ENCODE data around the gene CRAMP1. TPM values are rescaled to one million over a fixed set of nuclear protein-coding genes. Genes with fewer than 3 reads are reported as not detected.

The CRAMP1 gene
- total and polyA plus RNA-seq, 7 donors = 2.4 to 24.6 (median 6.4) TPM

DNA sequence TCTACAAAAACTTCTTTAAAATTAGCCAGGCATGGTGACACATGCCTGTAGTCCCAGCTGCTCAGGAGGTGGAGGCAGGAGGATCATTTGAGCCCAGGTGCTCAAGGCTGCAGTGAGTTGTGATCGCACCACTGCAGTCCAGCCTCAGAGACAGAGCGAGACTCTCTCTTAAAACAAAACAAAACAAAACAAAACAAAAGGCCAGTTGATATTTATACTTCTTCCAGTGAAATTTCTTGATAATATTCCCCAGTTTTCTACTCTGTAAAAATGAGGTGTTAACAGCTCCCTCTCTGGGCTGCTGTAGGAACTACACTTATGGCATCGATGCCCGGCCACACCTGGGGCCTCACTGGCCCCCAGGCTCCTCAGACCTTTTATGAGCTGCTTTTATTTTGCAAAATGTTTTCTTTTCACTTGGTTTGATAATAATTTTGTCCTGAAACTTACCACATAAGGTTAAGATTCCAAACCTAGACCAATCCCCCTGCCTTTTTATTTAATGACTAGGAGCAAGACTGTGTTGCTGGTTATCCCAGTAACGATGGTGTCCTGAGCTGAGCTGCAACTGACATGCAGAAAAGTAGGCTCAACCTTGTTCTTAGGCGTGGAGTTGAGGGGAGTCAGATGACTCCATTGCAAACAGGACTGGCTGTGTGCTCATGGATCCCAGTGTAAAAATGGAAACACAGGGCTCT is 111.4 kb downstream of the CRAMP1 start:
- no peak for DNase-seq
- no peaks in the 10 kb centered on the region for H3K27me3 ChIP-seq
- H3K4me1 ChIP-seq = peaks cover 0 to 30% (median 27%) of the 10 kb centered on the region in 4 donors
- peak overlapping the region in 3 of 4 donors; percentile 27 to 73 (median 63) for H3K27ac ChIP-seq
- TF ChIP-seq, protein P1, sequence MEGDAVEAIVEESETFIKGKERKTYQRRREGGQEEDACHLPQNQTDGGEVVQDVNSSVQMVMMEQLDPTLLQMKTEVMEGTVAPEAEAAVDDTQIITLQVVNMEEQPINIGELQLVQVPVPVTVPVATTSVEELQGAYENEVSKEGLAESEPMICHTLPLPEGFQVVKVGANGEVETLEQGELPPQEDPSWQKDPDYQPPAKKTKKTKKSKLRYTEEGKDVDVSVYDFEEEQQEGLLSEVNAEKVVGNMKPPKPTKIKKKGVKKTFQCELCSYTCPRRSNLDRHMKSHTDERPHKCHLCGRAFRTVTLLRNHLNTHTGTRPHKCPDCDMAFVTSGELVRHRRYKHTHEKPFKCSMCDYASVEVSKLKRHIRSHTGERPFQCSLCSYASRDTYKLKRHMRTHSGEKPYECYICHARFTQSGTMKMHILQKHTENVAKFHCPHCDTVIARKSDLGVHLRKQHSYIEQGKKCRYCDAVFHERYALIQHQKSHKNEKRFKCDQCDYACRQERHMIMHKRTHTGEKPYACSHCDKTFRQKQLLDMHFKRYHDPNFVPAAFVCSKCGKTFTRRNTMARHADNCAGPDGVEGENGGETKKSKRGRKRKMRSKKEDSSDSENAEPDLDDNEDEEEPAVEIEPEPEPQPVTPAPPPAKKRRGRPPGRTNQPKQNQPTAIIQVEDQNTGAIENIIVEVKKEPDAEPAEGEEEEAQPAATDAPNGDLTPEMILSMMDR (IDR thresholded peaks at IDR 0.05) = peak in 3 of 4 experiments; percentile 59 to 78 (median 60)
- TF ChIP-seq POLR2A (IDR thresholded peaks at IDR 0.05) = no peak
- TF ChIP-seq EP300 (IDR thresholded peaks at IDR 0.05) = no peak
- TF ChIP-seq POLR2AphosphoS5 (IDR thresholded peaks at IDR 0.05) = no peak
- no peaks in the 10 kb centered on the region for H3K9me3 ChIP-seq
- no peak overlapping the region for H3K4me3 ChIP-seq
- peaks cover 3 to 43% (median 21%) of the 10 kb centered on the region in 4 donors for H3K36me3 ChIP-seq
- 44 to 58% methylated on average over 6 of the region's 6 CpGs for WGBS, 2 donors
- intact Hi-C loops (cut with DNase I) = no loop called here

DNA sequence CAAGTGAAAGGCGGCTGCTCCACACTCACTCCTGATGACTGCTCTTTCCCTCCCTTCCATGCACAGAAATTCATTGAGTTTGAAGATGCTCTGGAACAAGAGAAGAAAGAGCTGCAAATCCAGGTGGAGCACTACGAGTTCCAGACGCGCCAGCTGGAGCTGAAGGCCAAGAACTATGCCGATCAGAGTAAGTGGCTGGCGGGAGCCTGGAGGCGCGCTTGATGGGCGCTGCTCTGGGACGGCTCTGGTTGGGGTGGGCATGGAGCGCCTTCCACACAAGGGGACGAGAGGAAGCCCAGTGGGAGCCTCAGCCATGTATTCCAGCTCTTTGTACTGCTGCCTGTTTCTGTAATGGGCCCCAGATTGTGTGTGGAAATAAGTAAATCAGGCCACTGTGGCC is 112.3 kb downstream of the CRAMP1 start:
- Histone ChIP-seq H3K4me1 (peaks cover 0 to 30% (median 27%) of the 10 kb centered on the region in 4 donors), H3K9me3 (no peaks in the 10 kb centered on the region), H3K27ac (no peak overlapping the region), H3K27me3 (no peaks in the 10 kb centered on the region), H3K36me3 (peaks cover 11 to 52% (median 30%) of the 10 kb centered on the region in 4 donors), H3K4me3 (no peak overlapping the region)
- peak; percentile 61 for DNase-seq
- intact Hi-C loops (cut with DNase I) = no loop called here
- 92 to 97% methylated on average over 12 of the region's 12 CpGs for WGBS, 2 donors
- no peak for TF ChIP-seq POLR2A (IDR thresholded peaks at IDR 0.05)
- TF ChIP-seq EP300 (IDR thresholded peaks at IDR 0.05) = no peak
- no peak for TF ChIP-seq POLR2AphosphoS5 (IDR thresholded peaks at IDR 0.05)
- TF ChIP-seq, protein P1 (IDR thresholded peaks at IDR 0.05) = no peak

DNA sequence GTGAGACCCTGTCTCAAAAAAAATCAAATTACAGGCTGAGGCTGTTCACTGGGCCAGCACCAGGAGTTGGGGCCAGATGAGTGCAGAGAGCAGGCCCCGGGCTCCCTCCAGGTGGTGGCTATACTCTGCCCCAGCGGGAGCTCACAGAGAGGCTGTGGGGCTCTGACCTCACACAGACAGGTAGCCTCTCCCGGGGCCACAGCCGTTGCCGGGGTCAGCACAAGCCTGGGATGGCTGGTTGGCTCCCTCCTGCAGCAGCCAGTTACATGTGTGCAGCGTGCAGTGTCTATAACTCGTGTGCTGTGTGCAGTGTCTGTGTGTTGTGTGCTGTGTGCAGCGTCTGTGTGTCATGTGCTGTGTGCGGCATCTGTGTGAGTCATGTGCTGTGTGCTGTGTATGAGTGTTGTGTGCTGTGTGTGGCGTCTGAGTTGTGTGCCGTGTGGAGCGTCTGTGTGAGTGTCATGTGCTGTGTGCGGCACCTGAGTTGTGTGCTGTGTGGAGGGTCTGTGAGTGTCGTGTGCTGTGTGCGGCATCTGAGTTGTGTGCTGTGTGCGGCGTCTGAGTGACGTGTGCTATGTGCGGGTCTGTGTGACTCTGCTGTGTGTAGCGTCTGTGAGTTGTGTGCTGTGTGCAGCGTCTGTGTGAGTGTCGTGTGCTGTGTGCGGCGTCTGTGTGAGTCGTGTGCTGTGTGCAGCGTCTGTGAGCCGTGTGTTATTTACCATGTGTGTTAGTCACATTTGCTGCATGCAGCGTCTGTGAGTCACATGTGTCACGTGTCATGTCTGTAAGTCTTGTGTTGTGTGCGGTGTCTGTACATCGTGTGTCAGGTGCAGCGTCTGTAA is 114.7 kb downstream of the CRAMP1 start:
- Histone ChIP-seq H3K27me3 (no peaks in the 10 kb centered on the region), H3K4me1 (peaks cover 0 to 25% (median 21%) of the 10 kb centered on the region in 4 donors), H3K9me3 (no peaks in the 10 kb centered on the region), H3K4me3 (no peak overlapping the region), H3K36me3 (peaks cover 13 to 63% (median 37%) of the 10 kb centered on the region in 4 donors), H3K27ac (no peak overlapping the region)
- WGBS, 2 donors = 96% methylated on average over 32 of the region's 32 CpGs
- intact Hi-C loops (cut with DNase I) = no loop called here
- TF ChIP-seq POLR2A (IDR thresholded peaks at IDR 0.05) = no peak
- TF ChIP-seq POLR2AphosphoS5 (IDR thresholded peaks at IDR 0.05) = no peak
- no peak for TF ChIP-seq EP300 (IDR thresholded peaks at IDR 0.05)
- TF ChIP-seq, protein P1 (IDR thresholded peaks at IDR 0.05) = no peak
- no peak for DNase-seq

Other genes with a start within 250 kb of the CRAMP1 start
- gene UNKL, start 197.7 kb upstream of the CRAMP1 start, total RNA-seq = 10 to 100 TPM; 19.6 to 29.1 (median 20.7) TPM
- gene UNKL, start 197.7 kb upstream of the CRAMP1 start, polyA plus RNA-seq = 10 to 100 TPM in 2 of 3 donors, 1 to 10 TPM in 1; 2.1 to 13.0 (median 10.8) TPM
- 10 to 100 TPM in 3 of 4 donors, 1 to 10 TPM in 1; 8.3 to 17.4 (median 15.6) TPM for gene UQCC4, start 191.6 kb upstream of the CRAMP1 start, total RNA-seq
- 10 to 100 TPM; 25.8 to 32.6 (median 27.0) TPM for gene UQCC4, start 191.6 kb upstream of the CRAMP1 start, polyA plus RNA-seq
- not detected for gene PERCC1, start 181.3 kb upstream of the CRAMP1 start, total RNA-seq
- gene PERCC1, start 181.3 kb upstream of the CRAMP1 start, polyA plus RNA-seq = under 1 TPM in 1 of 3 donors, not detected in 2; 0.07 TPM
- gene CCDC154, start 167.8 kb upstream of the CRAMP1 start, total RNA-seq = under 1 TPM in 1 of 4 donors, not detected in 3; 0.55 TPM
- gene CCDC154, start 167.8 kb upstream of the CRAMP1 start, polyA plus RNA-seq = 1 to 10 TPM in 1 of 3 donors, not detected in 2; 1.4 TPM
- gene CLCN7, start 137.3 kb upstream of the CRAMP1 start, total RNA-seq = 10 to 100 TPM; 31.0 to 78.7 (median 42.2) TPM
- gene CLCN7, start 137.3 kb upstream of the CRAMP1 start, polyA plus RNA-seq = 10 to 100 TPM in 1 of 3 donors, 1 to 10 TPM in 2; 4.2 to 55.4 (median 5.5) TPM
- gene PTX4, start 123.4 kb upstream of the CRAMP1 start, total RNA-seq = not detected
- gene PTX4, start 123.4 kb upstream of the CRAMP1 start, polyA plus RNA-seq = not detected
- 10 to 100 TPM; 12.5 to 31.3 (median 18.1) TPM for gene TELO2, start 119.0 kb upstream of the CRAMP1 start, total RNA-seq
- 10 to 100 TPM; 10.4 to 60.3 (median 12.0) TPM for gene TELO2, start 119.0 kb upstream of the CRAMP1 start, polyA plus RNA-seq
- gene TMEM204, start 78.7 kb upstream of the CRAMP1 start, total RNA-seq = 10 to 100 TPM; 38.0 to 46.0 (median 42.3) TPM
- 10 to 100 TPM in 2 of 3 donors, 1 to 10 TPM in 1; 2.5 to 16.2 (median 15.7) TPM for gene TMEM204, start 78.7 kb upstream of the CRAMP1 start, polyA plus RNA-seq
- 10 to 100 TPM in 3 of 4 donors, 1 to 10 TPM in 1; 9.2 to 36.8 (median 16.8) TPM for gene IFT140, start 288 bp upstream of the CRAMP1 start, total RNA-seq
- gene IFT140, start 288 bp upstream of the CRAMP1 start, polyA plus RNA-seq = 10 to 100 TPM in 1 of 3 donors, 1 to 10 TPM in 2; 3.7 to 10.2 (median 4.8) TPM
- 10 to 100 TPM; 12.4 to 18.1 (median 17.3) TPM for gene JPT2, start 65.9 kb downstream of the CRAMP1 start, total RNA-seq
- 10 to 100 TPM; 25.2 to 53.7 (median 33.8) TPM for gene JPT2, start 65.9 kb downstream of the CRAMP1 start, polyA plus RNA-seq
- 10 to 100 TPM; 22.1 to 80.9 (median 30.8) TPM for gene MAPK8IP3, start 93.8 kb downstream of the CRAMP1 start, total RNA-seq
- 10 to 100 TPM in 1 of 3 donors, 1 to 10 TPM in 2; 3.6 to 79.1 (median 5.5) TPM for gene MAPK8IP3, start 93.8 kb downstream of the CRAMP1 start, polyA plus RNA-seq
- gene NME3, start 159.2 kb downstream of the CRAMP1 start, total RNA-seq = 100 to 1,000 TPM in 3 of 4 donors, 10 to 100 TPM in 1; 79.8 to 152 (median 128) TPM
- gene NME3, start 159.2 kb downstream of the CRAMP1 start, polyA plus RNA-seq = 10 to 100 TPM; 32.4 to 87.8 (median 41.4) TPM
- gene EME2, start 160.4 kb downstream of the CRAMP1 start, total RNA-seq = 10 to 100 TPM in 1 of 4 donors, 1 to 10 TPM in 3; 4.3 to 10.5 (median 7.2) TPM
- 10 to 100 TPM in 1 of 3 donors, 1 to 10 TPM in 2; 1.8 to 17.1 (median 2.5) TPM for gene EME2, start 160.4 kb downstream of the CRAMP1 start, polyA plus RNA-seq
- gene MRPS34, start 160.8 kb downstream of the CRAMP1 start, total RNA-seq = 100 to 1,000 TPM in 1 of 4 donors, 10 to 100 TPM in 3; 61.5 to 104 (median 71.1) TPM
- gene MRPS34, start 160.8 kb downstream of the CRAMP1 start, polyA plus RNA-seq = 100 to 1,000 TPM; 114 to 198 (median 129) TPM
- 10 to 100 TPM; 61.4 to 98.4 (median 78.9) TPM for gene SPSB3, start 170.2 kb downstream of the CRAMP1 start, total RNA-seq
- gene SPSB3, start 170.2 kb downstream of the CRAMP1 start, polyA plus RNA-seq = 10 to 100 TPM; 34.4 to 59.5 (median 40.2) TPM
- 100 to 1,000 TPM in 2 of 4 donors, 10 to 100 TPM in 2; 77.8 to 170 (median 98.1) TPM for gene NUBP2, start 170.6 kb downstream of the CRAMP1 start, total RNA-seq
- gene NUBP2, start 170.6 kb downstream of the CRAMP1 start, polyA plus RNA-seq = 10 to 100 TPM; 53.5 to 69.1 (median 56.6) TPM
- 1 to 10 TPM; 1.1 to 2.2 (median 1.5) TPM for gene IGFALS, start 181.3 kb downstream of the CRAMP1 start, total RNA-seq
- gene IGFALS, start 181.3 kb downstream of the CRAMP1 start, polyA plus RNA-seq = 1 to 10 TPM in 2 of 3 donors, under 1 TPM in 1; 0.46 to 2.0 (median 1.2) TPM
- gene HAGH, start 214.5 kb downstream of the CRAMP1 start, total RNA-seq = 100 to 1,000 TPM in 3 of 4 donors, 10 to 100 TPM in 1; 73.4 to 163 (median 140) TPM
- 10 to 100 TPM; 54.1 to 86.9 (median 68.4) TPM for gene HAGH, start 214.5 kb downstream of the CRAMP1 start, polyA plus RNA-seq
- gene FAHD1, start 214.8 kb downstream of the CRAMP1 start, total RNA-seq = 10 to 100 TPM; 27.7 to 35.0 (median 29.3) TPM
- gene FAHD1, start 214.8 kb downstream of the CRAMP1 start, polyA plus RNA-seq = 100 to 1,000 TPM in 1 of 3 donors, 10 to 100 TPM in 2; 58.9 to 137 (median 62.5) TPM

Data from sigmoid colon (tissue), 7 donors.